ENCODE data around the gene KMT2C. TPM values are rescaled to one million over a fixed set of nuclear protein-coding genes. Genes with fewer than 3 reads are reported as not detected.

The KMT2C gene
- total and polyA plus RNA-seq, 10 of the 15 experiments (the other 5 are each of a cell fraction or from before 2014, with no cell fraction given), result 3.3 to 45.2 (median 19.2) TPM

DNA sequence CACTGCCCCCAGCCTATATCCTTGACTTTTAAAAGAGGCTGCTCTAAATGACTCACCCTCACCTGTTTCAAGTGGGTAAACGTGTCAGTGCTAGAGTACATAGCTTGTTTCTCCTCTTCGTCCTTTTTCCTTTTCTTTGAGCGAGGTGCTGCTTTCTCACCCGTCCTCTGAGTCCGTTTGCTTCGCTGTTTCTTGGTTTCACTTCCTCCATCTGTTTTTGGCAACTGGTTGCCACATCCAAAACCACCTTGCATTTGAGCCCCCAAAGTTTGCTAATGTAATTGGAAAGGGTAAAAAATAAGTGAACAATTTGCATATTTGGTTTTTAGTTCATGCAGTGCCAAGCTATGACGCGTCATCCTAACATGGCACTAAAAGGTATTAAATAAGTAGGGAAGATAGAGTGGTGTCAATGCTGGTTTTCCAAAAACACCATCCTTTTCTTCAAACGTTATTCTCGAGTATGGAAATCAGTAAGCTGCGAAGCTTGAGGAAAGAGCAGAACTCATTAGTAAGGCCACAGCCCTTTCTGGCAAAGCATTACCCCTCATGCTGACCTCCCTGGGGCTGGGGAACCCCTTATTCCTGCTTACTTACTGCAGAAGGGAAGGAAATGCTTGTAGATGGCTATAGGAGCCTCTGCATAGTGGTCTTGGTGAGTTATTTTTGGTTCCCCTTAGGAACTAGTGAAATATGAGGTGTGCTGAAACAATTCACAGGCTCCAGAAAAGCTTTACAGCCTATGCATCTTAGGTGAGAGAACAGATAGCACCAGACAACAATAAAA is 276.8 kb downstream of the KMT2C start (continued):
- TF ChIP-seq ZBTB40 (IDR thresholded peaks at IDR 0.05; ENCODE audit: borderline replicate concordance), result no peak
- peak; percentile 36; the same call in 1 of the 2 replicates for TF ChIP-seq RAD51 (IDR thresholded peaks at IDR 0.05)
- peak; percentile 80 for TF ChIP-seq CREM (IDR thresholded peaks at IDR 0.05; ENCODE audit: low read depth)
- TF ChIP-seq HDAC2 (IDR thresholded peaks at IDR 0.05), result no peak
- TF ChIP-seq BACH1 (IDR thresholded peaks at IDR 0.05; ENCODE audit: borderline replicate concordance), result peak; percentile 74; the same call in 1 of the 2 replicates
- no peak for TF ChIP-seq KDM1A (IDR thresholded peaks at IDR 0.05; ENCODE audit: borderline replicate concordance)
- TF ChIP-seq HDGF (IDR thresholded peaks at IDR 0.05), result peak; percentile 22; the same call in 1 of the 2 replicates
- TF ChIP-seq E4F1 (IDR thresholded peaks at IDR 0.05; ENCODE audit: borderline replicate concordance, partially characterized antibody), result no peak
- TF ChIP-seq RELA (IDR thresholded peaks at IDR 0.05; ENCODE audit: borderline replicate concordance, partially characterized antibody), result peak; percentile 11
- TF ChIP-seq RBBP5 (conservative IDR thresholded peaks at IDR 0.05), result no peak

Data from GM12878 (cell line).